IMR-90 (cell line): Measurements from ENCODE around the gene PLB1. TPM values are rescaled to one million over a fixed set of nuclear protein-coding genes. Genes with fewer than 3 reads are reported as not detected.
A peak's percentile ranks its signal among the peaks of the same experiment; 100 is the strongest.

Experiments
- ATAC-seq: fragments of 200-7000 bp; cut with Tn5 transposase; 2 replicates; pipeline ENCODE4 v1.9.1; 2020; ENCODE audit warnings: low read depth, mild to moderate bottlenecking, moderate library complexity
- BruUV-seq: library from RNA; stranded (reverse); fragments of 400-500 nt; replicated peaks from 2 replicates; lab custom pipeline; 2021; lab: Mats Ljungman, UMichigan
- CTCF ChIA-PET: fragments of 300-600 bp; formaldehyde crosslinking; extraction: SDS; loops from one replicate; lab custom pipeline; 2021; ENCODE audit warnings: antibody characterized with exemption; lab: Yijun Ruan, JAX
- POLR2A ChIA-PET: fragments of 300-600 bp; sonication (Branson Sonifier 250); formaldehyde crosslinking; loops from one replicate; lab custom pipeline; 2022; ENCODE audit warnings: antibody characterized with exemption; ENCODE audit not compliant: unreplicated experiment; lab: Charles Lee
- DNase-seq: peaks from one replicate; pipeline ENCODE4 v3.0.0; 2013
- H2AFZ ChIP-seq: replicated peaks from 2 replicates; pipeline ENCODE3; 2013; ENCODE audit warnings: low read length, mild to moderate bottlenecking; ENCODE audit not compliant: poor library complexity
- H2AK5ac ChIP-seq: 2 replicates; pipeline ENCODE4 v1.6.1; 2013; ENCODE audit warnings: low read depth, low read length, inconsistent platforms
- H2AK9ac ChIP-seq: replicated peaks from 2 replicates; pipeline ENCODE3; 2013; ENCODE audit warnings: mild to moderate bottlenecking, low read depth, low read length, moderate library complexity; ENCODE audit not compliant: poor library complexity
- H2BK120ac ChIP-seq: 2 replicates; pipeline ENCODE4 v1.6.1; 2013; ENCODE audit warnings: low read depth, low read length, inconsistent platforms
- H2BK15ac ChIP-seq: 3 replicates; pipeline ENCODE4 v1.6.1; 2013; ENCODE audit warnings: low read depth, low read length, inconsistent platforms
- H2BK20ac ChIP-seq: 2 replicates; pipeline ENCODE4 v1.6.1; 2013; ENCODE audit warnings: low read depth, mild to moderate bottlenecking, inconsistent platforms, low read length, moderate library complexity
- H2BK5ac ChIP-seq: 2 replicates; pipeline ENCODE4 v1.6.1; 2013; ENCODE audit warnings: mild to moderate bottlenecking, low read depth, low read length, inconsistent platforms; ENCODE audit not compliant: poor library complexity, severe bottlenecking
- H3K14ac ChIP-seq: replicated peaks from 2 replicates; pipeline ENCODE4 v1.6.1; 2013; ENCODE audit warnings: low read depth, low read length, inconsistent platforms
- H3K18ac ChIP-seq: 2 replicates; pipeline ENCODE4 v1.6.1; 2013; ENCODE audit warnings: low read depth, low read length, control low read depth
- H3K23ac ChIP-seq: 2 replicates; pipeline ENCODE4 v1.6.1; 2013; ENCODE audit warnings: low read depth, low read length, inconsistent platforms
- H3K27ac ChIP-seq: 2 replicates; pipeline ENCODE4 v1.5.1; 2013; ENCODE audit warnings: mild to moderate bottlenecking, control low read depth, low read length; ENCODE audit not compliant: insufficient read depth
- H3K27me3 ChIP-seq: 2 replicates; pipeline ENCODE4 v1.6.1; 2013; ENCODE audit warnings: low read length; ENCODE audit not compliant: control insufficient read depth, insufficient read depth
- H3K36me3 ChIP-seq: 2 replicates; pipeline ENCODE4 v1.6.1; 2013; ENCODE audit warnings: low read length, mixed read lengths; ENCODE audit not compliant: control insufficient read depth, insufficient read depth
- H3K4ac ChIP-seq: 2 replicates; pipeline ENCODE4 v1.6.1; 2013; ENCODE audit warnings: low read depth, low read length, inconsistent platforms
- H3K4me1 ChIP-seq: 2 replicates; pipeline ENCODE4 v1.6.1; 2013; ENCODE audit warnings: low read length, mixed read lengths; ENCODE audit not compliant: control insufficient read depth, insufficient read depth
- H3K4me2 ChIP-seq: 2 replicates; pipeline ENCODE4 v1.6.1; 2013; ENCODE audit warnings: low read depth, mild to moderate bottlenecking, control low read depth, low read length, moderate library complexity
- H3K4me3 ChIP-seq: 2 replicates; pipeline ENCODE4 v1.5.1; 2013; ENCODE audit warnings: low read depth, mild to moderate bottlenecking, control low read depth, low read length, moderate library complexity; ENCODE audit not compliant: insufficient read depth
- H3K56ac ChIP-seq: 2 replicates; pipeline ENCODE4 v1.6.1; 2013; ENCODE audit warnings: low read length, inconsistent platforms; ENCODE audit not compliant: insufficient read depth; ENCODE audit errors: extremely low read depth
- H3K79me1 ChIP-seq, 2 experiments: 2 replicates each; pipeline ENCODE4 v1.6.1; 2013; ENCODE audit warnings: low read length in 2 of 2, inconsistent platforms in 1 of 2, low read depth in 1 of 2
- H3K9ac ChIP-seq: 2 replicates; pipeline ENCODE4 v1.6.1; 2013; ENCODE audit warnings: low read depth, low read length, control low read depth
- H3K9me1 ChIP-seq: 2 replicates; pipeline ENCODE4 v1.6.1; 2013; ENCODE audit warnings: low read length, inconsistent platforms; ENCODE audit not compliant: insufficient read depth
- H3K9me3 ChIP-seq: 2 replicates; pipeline ENCODE4 v1.6.1; 2013; ENCODE audit warnings: low read length; ENCODE audit not compliant: control insufficient read depth, insufficient read depth
- H4K20me1 ChIP-seq: 2 replicates; pipeline ENCODE4 v1.6.1; 2013; ENCODE audit warnings: low read length, inconsistent platforms; ENCODE audit not compliant: insufficient read depth
- H4K5ac ChIP-seq: 2 replicates; pipeline ENCODE4 v1.6.1; 2013; ENCODE audit warnings: mild to moderate bottlenecking, low read depth, low read length, control low read depth
- H4K8ac ChIP-seq, 2 experiments: 2 replicates each; pipeline ENCODE4 v1.6.1; 2013; ENCODE audit warnings: low read depth in 2 of 2, low read length in 2 of 2, control low read depth in 1 of 2, inconsistent platforms in 1 of 2
- H4K91ac ChIP-seq: 2 replicates; pipeline ENCODE4 v1.6.1; 2013; ENCODE audit warnings: low read depth, low read length, inconsistent platforms; ENCODE audit not compliant: insufficient read depth
- FOS ChIP-seq: fragments of 150-350 bp; IDR thresholded peaks from 2 replicates; pipeline ENCODE4 v1.6.1; 2016; ENCODE audit warnings: low read depth, low read length
- MAFK ChIP-seq: IDR thresholded peaks from 2 replicates; pipeline ENCODE4 v1.6.1; 2012; ENCODE audit warnings: low read depth, low read length, improper control_type of control experiment
- WGBS, 2 experiments: methylation state at CpG; one replicate each; pipeline versions ENCODE4 v1.1.5 to v1.1.7; 2013; ENCODE audit warnings: missing lambda C conversion rate in 2 of 2; ENCODE audit not compliant: insufficient read length in 1 of 2; ENCODE audit errors: extremely low coverage in 2 of 2; 5-methylcytosine and 5-hydroxymethylcytosine counted together
- dilution Hi-C: fragments of 300-500 bp; cut with HindIII; formaldehyde crosslinking; loops from one replicate; pipeline ENCODE4 v1.14.3; 2018; ENCODE audit warnings: low sequenced_read_pairs; ENCODE audit not compliant: unreplicated experiment
- in situ Hi-C: fragments of 300-500 bp; cut with MboI; formaldehyde crosslinking; loops from 3 replicates; pipeline ENCODE4 v1.14.3; 2019; ENCODE audit warnings: low sequenced_read_pairs, inconsistent platforms, mixed read lengths
- intact Hi-C: fragments of 100-400 bp; cut with micrococcal nuclease; formaldehyde crosslinking; loops from 2 replicates; pipeline ENCODE4 v1.10.0; 2022
- polyA plus RNA-seq, 3 experiments: library from polyadenylated mRNA; depleted of rRNA; stranded (reverse); fragments of >200 nt; gene quantifications; 2 replicates each; pipeline ENCODE4 v1.2.3, GENCODE V29; 2012; ENCODE audit warnings: low replicate concordance in 1 of 3
- total RNA-seq: library from RNA; depleted of rRNA; stranded (reverse); fragments of >200 nt; gene quantifications from 2 replicates; pipeline ENCODE4 v1.2.3, GENCODE V29; 2012

The PLB1 gene
- total and polyA plus RNA-seq, 2 of the 4 experiments (the other 2 are of a cell fraction) = 0.74 to 0.90 TPM

DNA sequence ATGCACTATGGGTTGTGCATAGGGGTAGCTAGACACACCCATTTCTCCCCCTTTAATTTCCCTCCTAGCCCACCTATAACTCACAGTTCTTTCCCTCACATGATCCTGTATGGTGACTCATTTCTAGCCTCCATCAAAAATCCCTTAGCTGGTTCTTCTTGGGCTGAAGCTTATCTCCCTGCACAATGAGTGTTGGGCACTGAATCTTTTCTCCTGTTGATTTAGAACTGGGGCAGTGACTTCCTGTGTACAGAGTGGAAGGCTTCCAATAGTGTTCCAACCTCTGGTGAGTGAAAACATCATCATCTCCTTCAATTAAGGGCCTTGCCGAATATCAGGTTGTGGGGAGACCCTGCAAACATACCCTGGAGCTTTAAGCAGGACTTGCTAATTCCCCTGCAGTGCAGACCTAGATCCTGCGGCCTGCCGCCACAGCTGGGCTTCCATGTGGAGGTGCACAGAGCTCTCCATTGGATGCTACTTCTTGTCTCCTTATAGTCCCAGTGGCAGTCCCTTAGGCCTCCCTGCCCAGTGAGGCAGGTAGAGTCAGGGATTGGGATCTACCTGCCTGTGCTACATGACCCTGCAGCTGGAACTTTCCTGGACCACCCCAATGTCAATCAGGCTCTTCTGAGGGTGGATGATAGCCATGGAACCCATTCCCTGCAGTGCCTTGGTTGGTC lies 121.8 kb downstream of the PLB1 start:
- Histone ChIP-seq H4K8ac (no peak overlapping the region), H2BK5ac (no peak overlapping the region), H3K4me1 (peaks cover 19% of the 10 kb centered on the region), H3K4ac (no peak overlapping the region), H3K79me1 (peaks cover 0 to 6% of the 10 kb centered on the region in 2 experiments; a peak in 1 of 4 replicates), H4K5ac (no peak overlapping the region), H2AFZ (peak overlapping the region; percentile 8), H3K9me3 (no peaks in the 10 kb centered on the region), H3K23ac (no peak overlapping the region), H3K27me3 (no peaks in the 10 kb centered on the region), H3K27ac (no peak overlapping the region), H2BK15ac (no peak overlapping the region), H3K14ac (no peak overlapping the region; the same call in 1 of the 2 replicates), H2AK5ac (peak overlapping the region; percentile 35; the same call in 1 of the 2 replicates), H4K91ac (no peak overlapping the region), H3K36me3 (no peaks in the 10 kb centered on the region), H2AK9ac (no peak overlapping the region), H2BK20ac (peak overlapping the region; percentile 3; the same call in 1 of the 2 replicates), H3K18ac (no peak overlapping the region), H3K9me1 (peaks cover 9% of the 10 kb centered on the region), H3K4me3 (no peak overlapping the region), H3K9ac (no peak overlapping the region), H3K56ac (no peak overlapping the region), H2BK120ac (peak overlapping the region; percentile 14; the same call in 1 of the 2 replicates), H4K20me1 (no peaks in the 10 kb centered on the region), H3K4me2 (no peak overlapping the region)
- no peak for ATAC-seq
- TF ChIP-seq FOS = no peak
- peak; percentile 7; the same call in 1 of the 2 replicates for TF ChIP-seq MAFK
- no peak for DNase-seq
- intact Hi-C loops (no loop called here), dilution Hi-C loops (no loop called here), in situ Hi-C loops (no loop called here)
- POLR2A ChIA-PET = no interaction called here
- WGBS, 2 experiments = 67% methylated on average over 1 of the region's 3 CpGs; no CpG with 5 or more reads in 1 of the 2 experiments
- no TSS peak for BruUV-seq
- CTCF ChIA-PET = no interaction called here
